Neuronal stem cell (in vitro differentiated cells): ENCODE data around the gene ZXDC.

Experiments used
- DNase-seq: peaks from one replicate; pipeline ENCODE4 v3.0.0-alpha.2; 2013; ENCODE audit warnings: low spot score
- H2AFZ ChIP-seq: one replicate; pipeline ENCODE4 v1.6.1; 2013; ENCODE audit warnings: mild to moderate bottlenecking, low read length, inconsistent platforms
- H2AK5ac ChIP-seq: 2 replicates; pipeline ENCODE4 v1.6.1; 2013; ENCODE audit warnings: low read depth, mild to moderate bottlenecking, inconsistent platforms, low read length, moderate library complexity, mixed read lengths
- H2BK120ac ChIP-seq: 2 replicates; pipeline ENCODE4 v1.6.1; 2013; ENCODE audit warnings: low read depth, mild to moderate bottlenecking, inconsistent platforms, low read length, moderate library complexity, mixed read lengths
- H2BK12ac ChIP-seq: one replicate; pipeline ENCODE4 v1.6.1; 2013; ENCODE audit warnings: low read length, inconsistent platforms
- H2BK15ac ChIP-seq: 2 replicates; pipeline ENCODE4 v1.6.1; 2013; ENCODE audit warnings: mild to moderate bottlenecking, low read length, inconsistent platforms, mixed read lengths
- H2BK5ac ChIP-seq: one replicate; pipeline ENCODE4 v1.6.1; 2013; ENCODE audit warnings: inconsistent platforms, mild to moderate bottlenecking, low read length, moderate library complexity
- H3K14ac ChIP-seq: one replicate; pipeline ENCODE4 v1.6.1; 2013; ENCODE audit warnings: low read length, inconsistent platforms
- H3K18ac ChIP-seq: 2 replicates; pipeline ENCODE4 v1.6.1; 2013; ENCODE audit warnings: low read length, inconsistent platforms
- H3K23ac ChIP-seq: 2 replicates; pipeline ENCODE4 v1.6.1; 2013; ENCODE audit warnings: low read depth, mild to moderate bottlenecking, mixed read lengths, low read length, inconsistent platforms; ENCODE audit not compliant: poor library complexity
- H3K27ac ChIP-seq: replicated peaks from 3 replicates; pipeline ENCODE4 v1.5.1; 2013; ENCODE audit warnings: low read length, inconsistent platforms
- H3K27me3 ChIP-seq, 3 experiments: 2 replicates each; pipeline ENCODE4 v1.6.1; 2013; ENCODE audit warnings: low read length in 3 of 3, mild to moderate bottlenecking in 2 of 3, inconsistent platforms in 1 of 3, low read depth in 1 of 3, mixed read lengths in 1 of 3, moderate library complexity in 1 of 3; ENCODE audit not compliant: control insufficient read depth in 3 of 3, insufficient read depth in 3 of 3
- H3K36me3 ChIP-seq, 2 donors: replicated peaks in 1 of 2; 2 replicates each; pipeline ENCODE4 v1.6.1; 2013; ENCODE audit warnings: low read length in 2 of 2; ENCODE audit not compliant: control insufficient read depth in 2 of 2, insufficient read depth in 2 of 2
- H3K4ac ChIP-seq: 2 replicates; pipeline ENCODE4 v1.6.1; 2013; ENCODE audit warnings: inconsistent platforms, mild to moderate bottlenecking, low read length, moderate library complexity
- H3K4me1 ChIP-seq, 2 donors: 1 replicate in 1 of 2; 2 replicates in 1 of 2; pipeline ENCODE4 v1.6.1; 2013; ENCODE audit warnings: low read length in 2 of 2, low read depth in 1 of 2; ENCODE audit not compliant: control insufficient read depth in 2 of 2, insufficient read depth in 1 of 2
- H3K4me2 ChIP-seq: one replicate; pipeline ENCODE4 v1.6.1; 2013; ENCODE audit warnings: mild to moderate bottlenecking, low read length, inconsistent platforms; ENCODE audit not compliant: insufficient read depth, poor library complexity, severe bottlenecking
- H3K4me3 ChIP-seq, 2 donors: 2 replicates each; pipeline ENCODE4 v1.5.1; 2013; ENCODE audit warnings: low read length in 2 of 2, mild to moderate bottlenecking in 2 of 2, inconsistent platforms in 1 of 2, moderate library complexity in 1 of 2
- H3K79me1 ChIP-seq: one replicate; pipeline ENCODE4 v1.6.1; 2013; ENCODE audit warnings: low read depth, mild to moderate bottlenecking, inconsistent platforms, low read length, moderate library complexity
- H3K9ac ChIP-seq: one replicate; pipeline ENCODE4 v1.6.1; 2013; ENCODE audit warnings: mild to moderate bottlenecking, low read depth, low read length, inconsistent platforms; ENCODE audit not compliant: poor library complexity
- H3K9me3 ChIP-seq, 2 donors: replicated peaks in 1 of 2; 2 replicates each; pipeline versions ENCODE3 to v1.6.1; 2013; ENCODE audit warnings: low read length in 2 of 2, mild to moderate bottlenecking in 2 of 2, inconsistent platforms in 1 of 2, low read depth in 1 of 2, mixed read lengths in 1 of 2, moderate library complexity in 1 of 2; ENCODE audit not compliant: control insufficient read depth in 2 of 2, insufficient read depth in 1 of 2
- H4K8ac ChIP-seq: one replicate; pipeline ENCODE4 v1.6.1; 2013; ENCODE audit warnings: low read depth, mild to moderate bottlenecking, inconsistent platforms, low read length, moderate library complexity
- H4K91ac ChIP-seq: one replicate; pipeline ENCODE4 v1.6.1; 2013; ENCODE audit warnings: low read length, low read depth, mild to moderate bottlenecking, inconsistent platforms; ENCODE audit not compliant: poor library complexity
- WGBS, 2 donors: extraction: QIAGEN DNeasy Blood & Tissue Kit; methylation state at CpG; one replicate each; pipeline ENCODE4 v1.1.7; 2013; ENCODE audit warnings: missing lambda C conversion rate in 2 of 2, mixed read lengths in 1 of 2; ENCODE audit not compliant: insufficient read length in 2 of 2, insufficient replicate concordance in 1 of 2; ENCODE audit errors: extremely low coverage in 2 of 2; 5-methylcytosine and 5-hydroxymethylcytosine counted together

ZXDC gene

GRCh38 chr3:126402666-126403302 lies 72.9 kb downstream of the ZXDC start:
- no peak overlapping the region for H4K8ac ChIP-seq
- no peak overlapping the region for H3K14ac ChIP-seq
- peaks cover 0 to 9% (median 0%) of the 10 kb centered on the region in 3 experiments for H3K27me3 ChIP-seq
- no peak overlapping the region for H2BK15ac ChIP-seq
- H3K4me3 ChIP-seq = no peak overlapping the region
- no peak overlapping the region for H3K4me2 ChIP-seq
- H3K4ac ChIP-seq = no peak overlapping the region
- no peak overlapping the region for H3K23ac ChIP-seq
- H2AFZ ChIP-seq = no peak overlapping the region
- no peaks in the 10 kb centered on the region for H3K36me3 ChIP-seq
- H2BK5ac ChIP-seq = no peak overlapping the region
- no peak overlapping the region for H2BK120ac ChIP-seq
- no peak overlapping the region for H4K91ac ChIP-seq
- H3K27ac ChIP-seq = no peak overlapping the region
- H3K18ac ChIP-seq = peak overlapping the region; percentile 73
- H2AK5ac ChIP-seq = peak overlapping the region; percentile 20
- no peak overlapping the region for H2BK12ac ChIP-seq
- no CpG with 5 or more reads among the region's 12 CpGs for WGBS, 2 donors
- peaks cover 0 to 2% of the 10 kb centered on the region in 2 donors for H3K9me3 ChIP-seq
- no peak for DNase-seq
- H3K4me1 ChIP-seq = peaks cover 0 to 14% of the 10 kb centered on the region in 2 donors
- no peak overlapping the region for H3K9ac ChIP-seq
- peaks cover 3% of the 10 kb centered on the region for H3K79me1 ChIP-seq

GRCh38 chr3:126402178-126402577 lies 73.5 kb downstream of the ZXDC start:
- H3K27ac ChIP-seq = no peak overlapping the region
- H3K23ac ChIP-seq = peak overlapping the region; percentile 45
- H3K4me3 ChIP-seq = no peak overlapping the region
- no peak overlapping the region for H4K91ac ChIP-seq
- peak overlapping the region; percentile 27 for H3K18ac ChIP-seq
- H3K79me1 ChIP-seq = peaks cover 2% of the 10 kb centered on the region
- H3K4ac ChIP-seq = no peak overlapping the region
- peaks cover 0 to 13% of the 10 kb centered on the region in 2 donors for H3K4me1 ChIP-seq
- H2BK120ac ChIP-seq = no peak overlapping the region
- peak overlapping the region; percentile 57 for H2AK5ac ChIP-seq
- H2BK5ac ChIP-seq = no peak overlapping the region
- H4K8ac ChIP-seq = no peak overlapping the region
- no peak for DNase-seq
- H2BK12ac ChIP-seq = no peak overlapping the region
- no CpG with 5 or more reads among the region's 6 CpGs for WGBS, 2 donors
- peak overlapping the region; percentile 66 for H3K9ac ChIP-seq
- no peak overlapping the region for H3K4me2 ChIP-seq
- H3K14ac ChIP-seq = peak overlapping the region; percentile 50
- peak overlapping the region; percentile 68 for H2BK15ac ChIP-seq
- no peaks in the 10 kb centered on the region for H3K36me3 ChIP-seq
- H3K27me3 ChIP-seq = peaks cover 0 to 13% (median 0%) of the 10 kb centered on the region in 3 experiments
- H2AFZ ChIP-seq = no peak overlapping the region
- no peaks in the 10 kb centered on the region for H3K9me3 ChIP-seq

DNA sequence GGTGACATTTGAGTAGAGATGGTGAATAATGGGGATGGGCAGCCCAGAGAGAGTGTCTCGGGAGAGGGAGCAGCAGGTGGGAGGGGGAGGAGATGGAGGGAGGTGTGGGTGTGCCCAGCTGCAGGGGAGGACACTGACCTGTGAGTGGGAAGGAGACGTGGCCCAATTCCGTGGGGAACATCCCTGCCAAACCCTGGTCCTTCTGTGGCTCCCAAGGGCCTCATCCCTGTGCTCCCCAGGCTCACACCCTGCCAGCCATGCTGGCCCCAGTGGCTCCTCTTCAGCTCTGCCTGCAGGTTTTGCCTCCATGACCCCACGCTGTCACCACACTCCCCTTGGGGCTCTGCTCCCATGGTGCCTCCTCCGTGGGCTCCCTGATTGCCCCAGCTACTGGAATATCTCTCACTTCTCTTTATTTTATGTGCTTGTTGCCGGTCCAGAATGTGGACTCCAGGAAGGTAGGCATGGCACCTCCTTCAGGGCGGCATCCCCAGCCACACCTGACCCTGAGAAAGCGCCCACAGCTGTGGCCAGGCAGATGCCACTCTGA lies 74.0 kb downstream of the ZXDC start:
- Histone ChIP-seq H3K36me3 (no peaks in the 10 kb centered on the region), H3K14ac (no peak overlapping the region), H4K8ac (no peak overlapping the region), H3K9ac (peak overlapping the region; percentile 66), H4K91ac (no peak overlapping the region), H2AK5ac (peak overlapping the region; percentile 57), H2BK15ac (peak overlapping the region; percentile 68), H3K4ac (no peak overlapping the region), H3K27me3 (peaks cover 0 to 9% (median 0%) of the 10 kb centered on the region in 3 experiments), H3K4me2 (no peak overlapping the region), H3K9me3 (no peaks in the 10 kb centered on the region), H2AFZ (no peak overlapping the region), H2BK120ac (no peak overlapping the region), H3K23ac (peak overlapping the region; percentile 6), H3K4me3 (no peak overlapping the region), H2BK5ac (no peak overlapping the region), H3K18ac (peak overlapping the region; percentile 35), H2BK12ac (no peak overlapping the region), H3K4me1 (peaks cover 0 to 11% of the 10 kb centered on the region in 2 donors), H3K79me1 (peaks cover 2% of the 10 kb centered on the region), H3K27ac (no peak overlapping the region)
- no peak for DNase-seq
- WGBS, 2 donors = no CpG with 5 or more reads among the region's 8 CpGs

DNA sequence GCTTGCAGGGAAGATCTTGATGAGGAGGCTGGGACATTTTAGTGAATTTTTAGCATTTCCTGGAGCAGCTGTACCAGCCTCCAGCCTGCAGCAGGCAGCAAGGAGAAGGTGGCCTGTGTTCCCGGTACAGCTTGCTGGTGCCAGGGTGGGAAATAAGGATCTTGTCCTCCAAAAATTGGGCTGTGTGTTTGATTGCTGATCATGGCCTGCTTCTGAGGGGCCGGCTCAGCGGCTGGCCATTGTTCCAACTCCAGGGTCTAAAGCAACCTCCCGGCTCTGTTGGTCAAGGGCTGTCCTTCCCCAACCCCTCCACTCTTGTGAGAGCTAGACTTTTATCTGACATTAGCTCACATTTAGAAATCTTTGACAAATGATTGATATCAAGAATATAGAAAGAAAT lies 75.9 kb downstream of the ZXDC start:
- H2AK5ac ChIP-seq = no peak overlapping the region
- H3K36me3 ChIP-seq = no peaks in the 10 kb centered on the region
- H4K8ac ChIP-seq = no peak overlapping the region
- H2BK15ac ChIP-seq = no peak overlapping the region
- H3K14ac ChIP-seq = no peak overlapping the region
- no peak overlapping the region for H3K18ac ChIP-seq
- no peak overlapping the region for H2BK5ac ChIP-seq
- no peak overlapping the region for H3K4me3 ChIP-seq
- peaks cover 2 to 17% of the 10 kb centered on the region in 2 donors for H3K4me1 ChIP-seq
- no peak overlapping the region for H3K9ac ChIP-seq
- H3K27me3 ChIP-seq = peaks cover 0 to 26% (median 0%) of the 10 kb centered on the region in 3 experiments
- H2BK120ac ChIP-seq = no peak overlapping the region
- no peak overlapping the region for H3K4ac ChIP-seq
- no CpG with 5 or more reads among the region's 4 CpGs for WGBS, 2 donors
- no peak overlapping the region for H3K27ac ChIP-seq
- no peaks in the 10 kb centered on the region for H3K79me1 ChIP-seq
- no peak overlapping the region for H2AFZ ChIP-seq
- H3K4me2 ChIP-seq = no peak overlapping the region
- no peaks in the 10 kb centered on the region for H3K9me3 ChIP-seq
- no peak overlapping the region for H2BK12ac ChIP-seq
- no peak overlapping the region for H3K23ac ChIP-seq
- no peak overlapping the region for H4K91ac ChIP-seq
- DNase-seq = no peak
